Neural crest cell (in vitro differentiated cells): ENCODE data around the gene ANKDD1B. TPM values are rescaled to one million over a fixed set of nuclear protein-coding genes. Genes with fewer than 3 reads are reported as not detected.
A peak's percentile ranks its signal among the peaks of the same experiment; 100 is the strongest.
"Not testable (repeated sequence)": the region's sequence is repeated elsewhere in the genome, so short reads cannot be mapped to it uniquely, and the experiment has no call there.

ENCODE experiments used
- DNase-seq: peaks from one replicate; pipeline ENCODE4 v3.0.0; 2021; ENCODE audit warnings: low read depth, mixed read lengths, low spot score
- H3K27ac Mint-ChIP-seq: one replicate; pipeline ENCODE4 v1.8.0; 2021; ENCODE audit warnings: mild to moderate bottlenecking, mixed read lengths; ENCODE audit not compliant: unreplicated experiment
- H3K27me3 Mint-ChIP-seq: 2 replicates; pipeline ENCODE4 v1.8.0; 2021; ENCODE audit warnings: low read depth, mild to moderate bottlenecking, mixed read lengths
- H3K36me3 Mint-ChIP-seq: 2 replicates; pipeline ENCODE4 v1.8.0; 2021; ENCODE audit warnings: low read depth, mild to moderate bottlenecking, mixed read lengths
- H3K4me1 Mint-ChIP-seq: 2 replicates; pipeline ENCODE4 v1.8.0; 2021; ENCODE audit warnings: mixed read lengths
- H3K4me3 Mint-ChIP-seq: one replicate; pipeline ENCODE4 v1.8.0; 2021; ENCODE audit warnings: mild to moderate bottlenecking, mixed read lengths
- H3K9me3 Mint-ChIP-seq: 2 replicates; pipeline ENCODE4 v1.8.0; 2021; ENCODE audit warnings: mixed read lengths
- CTCF ChIP-seq: fragments of 200-600 bp; sonication (generic); conservative IDR thresholded peaks from 2 replicates; pipeline ENCODE4 v1.5.0; 2021; ENCODE audit warnings: antibody characterized with exemption, mild to moderate bottlenecking
- total RNA-seq: library from RNA; stranded (reverse); gene quantifications from 2 replicates; pipeline ENCODE4 v1.2.1, GENCODE V29; 2021

ANKDD1B gene
- total RNA-seq, 1 donor from 2014 or later = 0.28 TPM

GRCh38 chr5:75571547-75571946, 39.7 kb upstream of the ANKDD1B start:
- Mint-ChIP-seq H3K4me1 (peaks cover 11% of the 10 kb centered on the region), H3K4me3 (no peak overlapping the region), H3K27ac (no peak overlapping the region), H3K9me3 (no peaks in the 10 kb centered on the region), H3K36me3 (peaks cover 5% of the 10 kb centered on the region), H3K27me3 (no peaks in the 10 kb centered on the region)
- no peak for TF ChIP-seq CTCF
- DNase-seq = no peak

- Mint-ChIP-seq H3K9me3 (no peaks in the 10 kb centered on the region), H3K36me3 (peaks cover 6% of the 10 kb centered on the region), H3K27me3 (no peaks in the 10 kb centered on the region), H3K4me1 (no peaks in the 10 kb centered on the region), H3K27ac (no peak overlapping the region), H3K4me3 (no peak overlapping the region)
- DNase-seq = no peak
- no peak for TF ChIP-seq CTCF
Observed at GRCh38 chr5:75574791-75575190, 36.5 kb upstream of the ANKDD1B start.

- H3K27me3 Mint-ChIP-seq, H3K9me3 Mint-ChIP-seq, H3K4me1 Mint-ChIP-seq, H3K4me3 Mint-ChIP-seq, DNase-seq, H3K27ac Mint-ChIP-seq, H3K36me3 Mint-ChIP-seq: not testable (repeated sequence)
Observed at GRCh38 chr5:75578280-75578679, 33.0 kb upstream of the ANKDD1B start.

- Mint-ChIP-seq H3K9me3 (no peaks in the 10 kb centered on the region), H3K4me1 (no peaks in the 10 kb centered on the region), H3K4me3 (no peak overlapping the region), H3K36me3 (peaks cover 8% of the 10 kb centered on the region), H3K27me3 (no peaks in the 10 kb centered on the region), H3K27ac (no peak overlapping the region)
- TF ChIP-seq CTCF = peak; percentile 51
- no peak for DNase-seq
Observed at GRCh38 chr5:75584641-75585040, 26.6 kb upstream of the ANKDD1B start.

GRCh38 chr5:75588666-75589065, 22.6 kb upstream of the ANKDD1B start:
- peaks cover 8% of the 10 kb centered on the region for H3K36me3 Mint-ChIP-seq
- no peaks in the 10 kb centered on the region for H3K9me3 Mint-ChIP-seq
- DNase-seq = no peak
- H3K4me3 Mint-ChIP-seq = no peak overlapping the region
- no peaks in the 10 kb centered on the region for H3K27me3 Mint-ChIP-seq
- TF ChIP-seq CTCF = no peak
- no peaks in the 10 kb centered on the region for H3K4me1 Mint-ChIP-seq
- no peak overlapping the region for H3K27ac Mint-ChIP-seq

- no peaks in the 10 kb centered on the region for H3K9me3 Mint-ChIP-seq
- H3K4me3 Mint-ChIP-seq = no peak overlapping the region
- no peak for TF ChIP-seq CTCF
- H3K36me3 Mint-ChIP-seq = peaks cover 12% of the 10 kb centered on the region
- DNase-seq = no peak
- no peak overlapping the region for H3K27ac Mint-ChIP-seq
- H3K4me1 Mint-ChIP-seq = peaks cover 9% of the 10 kb centered on the region
- no peaks in the 10 kb centered on the region for H3K27me3 Mint-ChIP-seq
Observed at GRCh38 chr5:75600535-75600934, 10.7 kb upstream of the ANKDD1B start.
